ENCODE results near the gene PSMC1. TPM values are rescaled to one million over a fixed set of nuclear protein-coding genes. Genes with fewer than 3 reads are reported as not detected.

Gene PSMC1
- total RNA-seq, 1 donor from 2014 or later = 112 TPM

DNA sequence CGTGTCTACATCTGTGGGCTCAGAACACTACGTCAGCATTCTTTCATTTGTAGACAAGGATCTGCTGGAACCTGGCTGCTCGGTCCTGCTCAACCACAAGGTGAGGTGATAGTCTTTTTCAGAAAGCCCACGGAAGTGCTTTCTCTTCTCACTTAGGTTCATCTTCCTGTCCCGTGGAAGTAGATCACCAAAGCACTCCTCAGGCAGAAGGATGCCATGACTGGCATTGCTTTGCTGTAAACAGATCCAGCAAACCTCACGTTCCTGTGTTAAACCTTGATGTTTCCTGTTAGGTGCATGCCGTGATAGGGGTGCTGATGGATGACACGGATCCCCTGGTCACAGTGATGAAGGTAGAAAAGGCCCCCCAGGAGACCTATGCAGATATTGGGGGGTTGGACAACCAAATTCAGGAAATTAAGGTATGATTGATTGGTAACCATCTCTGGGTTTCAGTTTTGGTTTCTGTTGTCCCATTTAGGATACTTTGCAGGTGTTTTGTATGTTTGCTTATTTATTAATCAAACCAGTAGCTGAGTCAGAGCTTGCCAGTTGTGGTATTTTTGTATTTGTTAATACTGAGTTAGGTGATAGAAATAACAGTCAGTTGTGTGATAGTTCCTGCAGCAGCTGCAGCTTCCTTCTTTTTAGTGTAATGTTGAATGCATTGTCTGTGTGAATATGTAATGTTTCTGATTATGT is 7.5 kb downstream of the PSMC1 start:
- Mint-ChIP-seq H3K36me3 (ENCODE audit: low read depth, unreplicated experiment) (peaks cover 17% of the 10 kb centered on the region), H3K27ac (ENCODE audit: unreplicated experiment) (no peak overlapping the region), H3K4me3 (ENCODE audit: unreplicated experiment) (no peak overlapping the region), H3K4me1 (ENCODE audit: low read depth, unreplicated experiment) (no peaks in the 10 kb centered on the region), H3K27me3 (ENCODE audit: low read depth, unreplicated experiment) (no peaks in the 10 kb centered on the region), H3K9me3 (ENCODE audit: unreplicated experiment) (no peaks in the 10 kb centered on the region)
- DNase-seq (ENCODE audit: low read depth) = no peak
- peaks cover 69% of the 10 kb centered on the region for H3K36me3 ChIP-seq (ENCODE audit: insufficient read depth, low read length)
- no peak overlapping the region for H3K4me2 ChIP-seq (ENCODE audit: low read length)
- no peaks in the 10 kb centered on the region for H3K9me3 ChIP-seq (ENCODE audit: insufficient read depth, low read depth, low read length)
- H4K20me1 ChIP-seq (ENCODE audit: insufficient read depth, low read length) = peaks cover 18% of the 10 kb centered on the region
- H2AFZ ChIP-seq (ENCODE audit: low read depth, low read length) = no peak overlapping the region
- peaks cover 6% of the 10 kb centered on the region for H3K79me2 ChIP-seq (ENCODE audit: insufficient read depth, low read length)
- no peak overlapping the region for H3K27ac ChIP-seq (ENCODE audit: low read depth, low read length)
- no peaks in the 10 kb centered on the region for H3K27me3 ChIP-seq (ENCODE audit: insufficient read depth, low read length)
- H3K4me1 ChIP-seq (ENCODE audit: insufficient read depth, low read length) = no peaks in the 10 kb centered on the region
- no peak for FAIRE-seq
- no peak overlapping the region for H3K9ac ChIP-seq (ENCODE audit: low read length)
- no peak for TF ChIP-seq EZH2 (IDR thresholded peaks at IDR 0.05; ENCODE audit: insufficient read depth, low read length)
- TF ChIP-seq, protein P1, sequence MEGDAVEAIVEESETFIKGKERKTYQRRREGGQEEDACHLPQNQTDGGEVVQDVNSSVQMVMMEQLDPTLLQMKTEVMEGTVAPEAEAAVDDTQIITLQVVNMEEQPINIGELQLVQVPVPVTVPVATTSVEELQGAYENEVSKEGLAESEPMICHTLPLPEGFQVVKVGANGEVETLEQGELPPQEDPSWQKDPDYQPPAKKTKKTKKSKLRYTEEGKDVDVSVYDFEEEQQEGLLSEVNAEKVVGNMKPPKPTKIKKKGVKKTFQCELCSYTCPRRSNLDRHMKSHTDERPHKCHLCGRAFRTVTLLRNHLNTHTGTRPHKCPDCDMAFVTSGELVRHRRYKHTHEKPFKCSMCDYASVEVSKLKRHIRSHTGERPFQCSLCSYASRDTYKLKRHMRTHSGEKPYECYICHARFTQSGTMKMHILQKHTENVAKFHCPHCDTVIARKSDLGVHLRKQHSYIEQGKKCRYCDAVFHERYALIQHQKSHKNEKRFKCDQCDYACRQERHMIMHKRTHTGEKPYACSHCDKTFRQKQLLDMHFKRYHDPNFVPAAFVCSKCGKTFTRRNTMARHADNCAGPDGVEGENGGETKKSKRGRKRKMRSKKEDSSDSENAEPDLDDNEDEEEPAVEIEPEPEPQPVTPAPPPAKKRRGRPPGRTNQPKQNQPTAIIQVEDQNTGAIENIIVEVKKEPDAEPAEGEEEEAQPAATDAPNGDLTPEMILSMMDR (IDR thresholded peaks at IDR 0.05; ENCODE audit: insufficient read depth, low read depth, low read length) = no peak
- no peak overlapping the region for H3K4me3 ChIP-seq (ENCODE audit: insufficient read depth, low read depth, low read length)

DNA sequence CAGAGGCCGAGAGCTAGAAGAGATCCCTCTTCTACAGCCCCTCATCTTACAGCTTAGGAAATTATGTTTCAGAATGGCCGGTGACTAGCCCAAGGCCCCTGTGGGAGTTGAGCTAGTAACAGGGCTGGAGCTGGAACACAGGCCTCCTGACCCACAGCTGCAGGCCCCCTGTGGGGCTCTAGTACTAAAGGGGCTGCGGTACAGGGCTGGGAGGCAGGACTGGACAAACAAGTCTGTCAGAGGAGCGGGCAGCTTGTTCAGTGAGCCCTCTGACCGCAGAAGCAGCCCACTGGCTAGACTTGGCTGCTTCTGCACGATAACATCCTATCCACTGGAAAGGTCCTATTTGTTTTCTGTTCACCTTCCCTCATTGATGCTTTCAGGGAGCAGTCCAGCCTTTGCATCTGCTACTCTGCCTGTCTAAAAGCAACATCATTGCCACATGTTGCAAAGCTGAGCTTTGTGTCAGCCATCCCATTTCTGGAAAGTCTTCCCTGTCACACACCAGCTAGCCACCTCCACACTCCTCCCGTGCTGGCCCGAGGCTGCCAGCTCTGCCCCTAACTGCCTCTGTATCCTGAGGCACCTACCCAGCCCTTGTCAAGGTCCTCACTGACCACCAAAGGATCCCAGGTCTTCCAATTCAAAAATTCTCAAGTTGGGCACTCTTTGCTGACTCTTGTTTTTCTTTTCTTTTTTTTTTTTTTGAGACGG is 10.2 kb downstream of the PSMC1 start:
- Histone ChIP-seq H3K9me3 (ENCODE audit: insufficient read depth, low read depth, low read length) (no peaks in the 10 kb centered on the region), H3K9ac (ENCODE audit: low read length) (no peak overlapping the region), H3K27me3 (ENCODE audit: insufficient read depth, low read length) (no peaks in the 10 kb centered on the region), H3K4me1 (ENCODE audit: insufficient read depth, low read length) (no peaks in the 10 kb centered on the region), H4K20me1 (ENCODE audit: insufficient read depth, low read length) (peaks cover 18% of the 10 kb centered on the region), H2AFZ (ENCODE audit: low read depth, low read length) (no peak overlapping the region), H3K27ac (ENCODE audit: low read depth, low read length) (no peak overlapping the region), H3K79me2 (ENCODE audit: insufficient read depth, low read length) (no peaks in the 10 kb centered on the region), H3K36me3 (ENCODE audit: insufficient read depth, low read length) (peaks cover 77% of the 10 kb centered on the region), H3K4me3 (ENCODE audit: insufficient read depth, low read depth, low read length) (no peak overlapping the region), H3K4me2 (ENCODE audit: low read length) (no peak overlapping the region)
- TF ChIP-seq, protein P1 (IDR thresholded peaks at IDR 0.05; ENCODE audit: insufficient read depth, low read depth, low read length) = no peak
- no peak for TF ChIP-seq EZH2 (IDR thresholded peaks at IDR 0.05; ENCODE audit: insufficient read depth, low read length)
- Mint-ChIP-seq H3K4me3 (ENCODE audit: unreplicated experiment) (no peak overlapping the region), H3K9me3 (ENCODE audit: unreplicated experiment) (no peaks in the 10 kb centered on the region), H3K27ac (ENCODE audit: unreplicated experiment) (no peak overlapping the region), H3K4me1 (ENCODE audit: low read depth, unreplicated experiment) (no peaks in the 10 kb centered on the region), H3K27me3 (ENCODE audit: low read depth, unreplicated experiment) (no peaks in the 10 kb centered on the region), H3K36me3 (ENCODE audit: low read depth, unreplicated experiment) (peaks cover 12% of the 10 kb centered on the region)
- DNase-seq (ENCODE audit: low read depth) = no peak
- FAIRE-seq = no peak

DNA sequence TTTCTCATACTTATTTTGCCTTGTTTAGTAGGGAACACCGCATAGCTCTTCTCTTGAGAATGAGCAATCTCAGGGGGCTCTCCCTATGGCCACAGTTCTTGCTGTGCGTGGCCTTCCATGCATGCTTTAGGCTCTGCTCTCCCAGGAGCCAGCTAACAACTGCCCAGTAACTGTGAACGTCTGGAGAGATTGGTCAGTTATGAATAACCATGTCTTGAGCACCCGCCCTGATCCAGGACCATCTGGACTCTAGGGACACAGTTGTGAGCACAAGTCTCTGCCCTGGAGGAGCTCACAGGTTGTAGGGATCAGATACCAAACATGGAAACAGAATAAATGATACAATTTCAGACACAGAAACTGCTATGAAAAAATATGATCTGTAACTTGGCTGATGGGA is 12.1 kb downstream of the PSMC1 start:
- Mint-ChIP-seq H3K9me3 (ENCODE audit: unreplicated experiment) (no peaks in the 10 kb centered on the region), H3K27me3 (ENCODE audit: low read depth, unreplicated experiment) (no peaks in the 10 kb centered on the region), H3K27ac (ENCODE audit: unreplicated experiment) (no peak overlapping the region), H3K36me3 (ENCODE audit: low read depth, unreplicated experiment) (peaks cover 15% of the 10 kb centered on the region), H3K4me3 (ENCODE audit: unreplicated experiment) (no peak overlapping the region), H3K4me1 (ENCODE audit: low read depth, unreplicated experiment) (no peaks in the 10 kb centered on the region)
- H3K4me3 ChIP-seq (ENCODE audit: insufficient read depth, low read depth, low read length) = no peak overlapping the region
- no peaks in the 10 kb centered on the region for H3K4me1 ChIP-seq (ENCODE audit: insufficient read depth, low read length)
- no peaks in the 10 kb centered on the region for H3K79me2 ChIP-seq (ENCODE audit: insufficient read depth, low read length)
- no peaks in the 10 kb centered on the region for H3K27me3 ChIP-seq (ENCODE audit: insufficient read depth, low read length)
- DNase-seq (ENCODE audit: low read depth) = no peak
- no peak overlapping the region for H3K9ac ChIP-seq (ENCODE audit: low read length)
- peaks cover 75% of the 10 kb centered on the region for H3K36me3 ChIP-seq (ENCODE audit: insufficient read depth, low read length)
- H4K20me1 ChIP-seq (ENCODE audit: insufficient read depth, low read length) = peaks cover 18% of the 10 kb centered on the region
- TF ChIP-seq, protein P1 (IDR thresholded peaks at IDR 0.05; ENCODE audit: insufficient read depth, low read depth, low read length) = no peak
- no peak for TF ChIP-seq EZH2 (IDR thresholded peaks at IDR 0.05; ENCODE audit: insufficient read depth, low read length)
- no peak overlapping the region for H2AFZ ChIP-seq (ENCODE audit: low read depth, low read length)
- no peak overlapping the region for H3K27ac ChIP-seq (ENCODE audit: low read depth, low read length)
- H3K4me2 ChIP-seq (ENCODE audit: low read length) = no peak overlapping the region
- H3K9me3 ChIP-seq (ENCODE audit: insufficient read depth, low read depth, low read length) = no peaks in the 10 kb centered on the region
- no peak for FAIRE-seq
